ENCODE results near the gene SSBP3.
A peak's percentile ranks its signal among the peaks of the same experiment; 100 is the strongest.

SSBP3 gene

GRCh38 chr1:54361342-54361741 lies 44.9 kb downstream of the SSBP3 start:
- Histone ChIP-seq H3K36me3 (ENCODE audit: control insufficient read depth, insufficient read depth, low read length) (peaks cover 6% of the 10 kb centered on the region), H3K9ac (ENCODE audit: low read length) (no peak overlapping the region), H3K4me3 (ENCODE audit: low read length) (no peak overlapping the region), H3K27me3 (ENCODE audit: control insufficient read depth, insufficient read depth, low read length) (no peaks in the 10 kb centered on the region), H3K27ac (ENCODE audit: low read depth, low read length) (no peak overlapping the region), H3K4me1 (ENCODE audit: control insufficient read depth, insufficient read depth, low read length) (peaks cover 11% of the 10 kb centered on the region)

GRCh38 chr1:54360165-54361005 lies 45.8 kb downstream of the SSBP3 start:
- H3K27ac ChIP-seq (ENCODE audit: low read depth, low read length), result no peak overlapping the region
- peaks cover 6% of the 10 kb centered on the region for H3K36me3 ChIP-seq (ENCODE audit: control insufficient read depth, insufficient read depth, low read length)
- H3K4me3 ChIP-seq (ENCODE audit: low read length), result no peak overlapping the region
- peaks cover 14% of the 10 kb centered on the region for H3K4me1 ChIP-seq (ENCODE audit: control insufficient read depth, insufficient read depth, low read length)
- H3K27me3 ChIP-seq (ENCODE audit: control insufficient read depth, insufficient read depth, low read length), result no peaks in the 10 kb centered on the region
- H3K9ac ChIP-seq (ENCODE audit: low read length), result no peak overlapping the region

GRCh38 chr1:54359393-54360162 lies 46.6 kb downstream of the SSBP3 start:
- Histone ChIP-seq H3K36me3 (ENCODE audit: control insufficient read depth, insufficient read depth, low read length) (peaks cover 6% of the 10 kb centered on the region), H3K9ac (ENCODE audit: low read length) (no peak overlapping the region), H3K27ac (ENCODE audit: low read depth, low read length) (no peak overlapping the region), H3K4me3 (ENCODE audit: low read length) (no peak overlapping the region), H3K27me3 (ENCODE audit: control insufficient read depth, insufficient read depth, low read length) (no peaks in the 10 kb centered on the region), H3K4me1 (ENCODE audit: control insufficient read depth, insufficient read depth, low read length) (peaks cover 12% of the 10 kb centered on the region)

- no peak overlapping the region for H3K4me3 ChIP-seq (ENCODE audit: low read length)
- peaks cover 6% of the 10 kb centered on the region for H3K36me3 ChIP-seq (ENCODE audit: control insufficient read depth, insufficient read depth, low read length)
- H3K27me3 ChIP-seq (ENCODE audit: control insufficient read depth, insufficient read depth, low read length), result no peaks in the 10 kb centered on the region
- peak overlapping the region; percentile 24 for H3K9ac ChIP-seq (ENCODE audit: low read length)
- peaks cover 12% of the 10 kb centered on the region for H3K4me1 ChIP-seq (ENCODE audit: control insufficient read depth, insufficient read depth, low read length)
- H3K27ac ChIP-seq (ENCODE audit: low read depth, low read length), result no peak overlapping the region
Measured at GRCh38 chr1:54358503-54359168, 47.6 kb downstream of the SSBP3 start.

- H3K4me1 ChIP-seq (ENCODE audit: control insufficient read depth, insufficient read depth, low read length), result peaks cover 12% of the 10 kb centered on the region
- H3K27ac ChIP-seq (ENCODE audit: low read depth, low read length), result no peak overlapping the region
- peaks cover 6% of the 10 kb centered on the region for H3K36me3 ChIP-seq (ENCODE audit: control insufficient read depth, insufficient read depth, low read length)
- no peaks in the 10 kb centered on the region for H3K27me3 ChIP-seq (ENCODE audit: control insufficient read depth, insufficient read depth, low read length)
- no peak overlapping the region for H3K4me3 ChIP-seq (ENCODE audit: low read length)
- no peak overlapping the region for H3K9ac ChIP-seq (ENCODE audit: low read length)
Measured at GRCh38 chr1:54357967-54358366, 48.2 kb downstream of the SSBP3 start.

GRCh38 chr1:54356680-54357147 lies 49.5 kb downstream of the SSBP3 start:
- no peaks in the 10 kb centered on the region for H3K27me3 ChIP-seq (ENCODE audit: control insufficient read depth, insufficient read depth, low read length)
- H3K4me1 ChIP-seq (ENCODE audit: control insufficient read depth, insufficient read depth, low read length), result peaks cover 12% of the 10 kb centered on the region
- no peak overlapping the region for H3K9ac ChIP-seq (ENCODE audit: low read length)
- peaks cover 6% of the 10 kb centered on the region for H3K36me3 ChIP-seq (ENCODE audit: control insufficient read depth, insufficient read depth, low read length)
- H3K27ac ChIP-seq (ENCODE audit: low read depth, low read length), result no peak overlapping the region
- H3K4me3 ChIP-seq (ENCODE audit: low read length), result no peak overlapping the region

- no peak overlapping the region for H3K4me3 ChIP-seq (ENCODE audit: low read length)
- peaks cover 6% of the 10 kb centered on the region for H3K36me3 ChIP-seq (ENCODE audit: control insufficient read depth, insufficient read depth, low read length)
- H3K9ac ChIP-seq (ENCODE audit: low read length), result no peak overlapping the region
- H3K27ac ChIP-seq (ENCODE audit: low read depth, low read length), result no peak overlapping the region
- no peaks in the 10 kb centered on the region for H3K27me3 ChIP-seq (ENCODE audit: control insufficient read depth, insufficient read depth, low read length)
- H3K4me1 ChIP-seq (ENCODE audit: control insufficient read depth, insufficient read depth, low read length), result peaks cover 12% of the 10 kb centered on the region
Measured at GRCh38 chr1:54355931-54356679, 50.1 kb downstream of the SSBP3 start.

- peaks cover 18% of the 10 kb centered on the region for H3K4me1 ChIP-seq (ENCODE audit: control insufficient read depth, insufficient read depth, low read length)
- H3K27ac ChIP-seq (ENCODE audit: low read depth, low read length), result no peak overlapping the region
- H3K4me3 ChIP-seq (ENCODE audit: low read length), result no peak overlapping the region
- no peak overlapping the region for H3K9ac ChIP-seq (ENCODE audit: low read length)
- peaks cover 6% of the 10 kb centered on the region for H3K36me3 ChIP-seq (ENCODE audit: control insufficient read depth, insufficient read depth, low read length)
- no peaks in the 10 kb centered on the region for H3K27me3 ChIP-seq (ENCODE audit: control insufficient read depth, insufficient read depth, low read length)
Measured at GRCh38 chr1:54354899-54355298, 51.3 kb downstream of the SSBP3 start.

GRCh38 chr1:54353959-54354358 lies 52.2 kb downstream of the SSBP3 start:
- peaks cover 6% of the 10 kb centered on the region for H3K36me3 ChIP-seq (ENCODE audit: control insufficient read depth, insufficient read depth, low read length)
- H3K27ac ChIP-seq (ENCODE audit: low read depth, low read length), result no peak overlapping the region
- no peaks in the 10 kb centered on the region for H3K27me3 ChIP-seq (ENCODE audit: control insufficient read depth, insufficient read depth, low read length)
- H3K4me3 ChIP-seq (ENCODE audit: low read length), result no peak overlapping the region
- no peak overlapping the region for H3K9ac ChIP-seq (ENCODE audit: low read length)
- peaks cover 15% of the 10 kb centered on the region for H3K4me1 ChIP-seq (ENCODE audit: control insufficient read depth, insufficient read depth, low read length)

GRCh38 chr1:54352755-54353154 lies 53.4 kb downstream of the SSBP3 start:
- H3K4me1 ChIP-seq (ENCODE audit: control insufficient read depth, insufficient read depth, low read length), result peaks cover 15% of the 10 kb centered on the region
- H3K9ac ChIP-seq (ENCODE audit: low read length), result no peak overlapping the region
- H3K27me3 ChIP-seq (ENCODE audit: control insufficient read depth, insufficient read depth, low read length), result no peaks in the 10 kb centered on the region
- no peaks in the 10 kb centered on the region for H3K36me3 ChIP-seq (ENCODE audit: control insufficient read depth, insufficient read depth, low read length)
- no peak overlapping the region for H3K27ac ChIP-seq (ENCODE audit: low read depth, low read length)
- no peak overlapping the region for H3K4me3 ChIP-seq (ENCODE audit: low read length)

- peaks cover 10% of the 10 kb centered on the region for H3K4me1 ChIP-seq (ENCODE audit: control insufficient read depth, insufficient read depth, low read length)
- no peaks in the 10 kb centered on the region for H3K36me3 ChIP-seq (ENCODE audit: control insufficient read depth, insufficient read depth, low read length)
- H3K4me3 ChIP-seq (ENCODE audit: low read length), result no peak overlapping the region
- no peaks in the 10 kb centered on the region for H3K27me3 ChIP-seq (ENCODE audit: control insufficient read depth, insufficient read depth, low read length)
- no peak overlapping the region for H3K9ac ChIP-seq (ENCODE audit: low read length)
- peak overlapping the region; percentile 68 for H3K27ac ChIP-seq (ENCODE audit: low read depth, low read length)
Measured at GRCh38 chr1:54350360-54350759, 55.8 kb downstream of the SSBP3 start.

GRCh38 chr1:54348700-54349021 lies 57.5 kb downstream of the SSBP3 start:
- Histone ChIP-seq H3K36me3 (ENCODE audit: control insufficient read depth, insufficient read depth, low read length) (no peaks in the 10 kb centered on the region), H3K4me1 (ENCODE audit: control insufficient read depth, insufficient read depth, low read length) (peaks cover 10% of the 10 kb centered on the region), H3K9ac (ENCODE audit: low read length) (no peak overlapping the region), H3K27ac (ENCODE audit: low read depth, low read length) (no peak overlapping the region), H3K4me3 (ENCODE audit: low read length) (no peak overlapping the region), H3K27me3 (ENCODE audit: control insufficient read depth, insufficient read depth, low read length) (no peaks in the 10 kb centered on the region)
